Neural progenitor cell (in vitro differentiated cells): ENCODE results near the gene SPACA7. TPM values are rescaled to one million over a fixed set of nuclear protein-coding genes. Genes with fewer than 3 reads are reported as not detected.
"Not testable (repeated sequence)": the region's sequence is repeated elsewhere in the genome, so short reads cannot be mapped to it uniquely, and the experiment has no call there.

Experiments used
- DNase-seq: peaks from one replicate; pipeline ENCODE4 v3.0.0-alpha.2; 2016; ENCODE audit warnings: low spot score
- H2AFZ ChIP-seq: fragments of 200-600 bp; sonication (generic); replicated peaks from 2 replicates; pipeline ENCODE4 v1.6.1; 2016; ENCODE audit warnings: antibody characterized with exemption
- H3F3A ChIP-seq: fragments of 200-600 bp; sonication (generic); 2 replicates; pipeline ENCODE4 v1.6.1; 2016; ENCODE audit warnings: antibody characterized with exemption, low read depth
- H3K27ac ChIP-seq: fragments of 200-600 bp; sonication (generic); 2 replicates; pipeline ENCODE4 v1.5.1; 2016; ENCODE audit warnings: mild to moderate bottlenecking
- H3K27me3 ChIP-seq: fragments of 200-600 bp; sonication (generic); 2 replicates; pipeline ENCODE4 v1.6.1; 2016; ENCODE audit warnings: mild to moderate bottlenecking, moderate library complexity
- H3K36me3 ChIP-seq: fragments of 200-600 bp; sonication (generic); 2 replicates; pipeline ENCODE4 v1.5.1; 2016
- H3K4me1 ChIP-seq: fragments of 200-600 bp; sonication (generic); 2 replicates; pipeline ENCODE4 v1.6.1; 2016; ENCODE audit warnings: mixed run types
- H3K4me2 ChIP-seq: fragments of 200-600 bp; sonication (generic); 2 replicates; pipeline ENCODE4 v1.6.1; 2016
- H3K4me3 ChIP-seq: fragments of 200-600 bp; sonication (generic); 2 replicates; pipeline ENCODE4 v1.5.1; 2016
- H3K79me2 ChIP-seq: fragments of 200-600 bp; sonication (generic); 2 replicates; pipeline ENCODE4 v1.6.1; 2016; ENCODE audit warnings: low read depth
- H3K9ac ChIP-seq: fragments of 200-600 bp; sonication (generic); 2 replicates; pipeline ENCODE4 v1.6.1; 2016
- H3K9me3 ChIP-seq: fragments of 200-600 bp; sonication (generic); 2 replicates; pipeline ENCODE4 v1.5.1; 2016; ENCODE audit warnings: low read depth
- H4K20me1 ChIP-seq: fragments of 200-600 bp; sonication (generic); 2 replicates; pipeline ENCODE4 v1.6.1; 2016; ENCODE audit warnings: low read depth
- H3K27ac Mint-ChIP-seq: 3 replicates; pipeline ENCODE4 v1.8.0; 2021; ENCODE audit warnings: mixed read lengths
- H3K27me3 Mint-ChIP-seq: 2 replicates; pipeline ENCODE4 v1.8.0; 2022; ENCODE audit warnings: low read depth, mild to moderate bottlenecking, inconsistent platforms, moderate library complexity, mixed read lengths; ENCODE audit not compliant: insufficient read depth
- H3K36me3 Mint-ChIP-seq: 3 replicates; pipeline ENCODE4 v1.8.0; 2021; ENCODE audit warnings: mixed read lengths
- H3K4me1 Mint-ChIP-seq: 3 replicates; pipeline ENCODE4 v1.8.0; 2021; ENCODE audit warnings: mixed read lengths
- H3K4me3 Mint-ChIP-seq: 3 replicates; pipeline ENCODE4 v1.8.0; 2021; ENCODE audit warnings: mild to moderate bottlenecking, moderate library complexity, mixed read lengths
- H3K9me3 Mint-ChIP-seq: 3 replicates; pipeline ENCODE4 v1.8.0; 2020; ENCODE audit warnings: mixed read lengths
- CTCF ChIP-seq: fragments of 200-600 bp; sonication (generic); IDR thresholded peaks from 2 replicates; pipeline ENCODE4 v1.5.1; 2017; ENCODE audit warnings: antibody characterized with exemption, mild to moderate bottlenecking
- EZH2 ChIP-seq: fragments of 200-600 bp; sonication (generic); IDR thresholded peaks from 2 replicates; pipeline ENCODE4 v1.6.1; 2017; ENCODE audit warnings: antibody characterized with exemption, mild to moderate bottlenecking, moderate library complexity
- EZH2phosphoT487 ChIP-seq: fragments of 200-600 bp; sonication (generic); IDR thresholded peaks from 2 replicates; pipeline ENCODE4 v1.6.1; 2017; ENCODE audit warnings: antibody characterized with exemption
- total RNA-seq: library from RNA; depleted of rRNA; stranded (reverse); fragments of >200 nt; gene quantifications from 2 replicates; pipeline ENCODE4 v1.2.3, GENCODE V29; 2015; ENCODE audit warnings: low replicate concordance

SPACA7 gene
- total RNA-seq, 1 donor from 2014 or later = not detected

GRCh38 chr13:112370311-112370710 is 5.8 kb upstream of the SPACA7 start:
- no peak overlapping the region for H2AFZ ChIP-seq
- no peak overlapping the region for H3K4me2 ChIP-seq
- no peak for TF ChIP-seq EZH2phosphoT487
- H3K9me3 ChIP-seq = peaks cover 6% of the 10 kb centered on the region
- no peaks in the 10 kb centered on the region for H4K20me1 ChIP-seq
- Mint-ChIP-seq H3K4me1 (no peaks in the 10 kb centered on the region), H3K9me3 (peaks cover 22% of the 10 kb centered on the region), H3K36me3 (no peaks in the 10 kb centered on the region), H3K27me3 (peaks cover 4% of the 10 kb centered on the region), H3K27ac (no peak overlapping the region), H3K4me3 (no peak overlapping the region)
- H3K4me1 ChIP-seq = no peaks in the 10 kb centered on the region
- H3F3A ChIP-seq = no peaks in the 10 kb centered on the region
- no peak overlapping the region for H3K4me3 ChIP-seq
- no peaks in the 10 kb centered on the region for H3K27me3 ChIP-seq
- no peak for DNase-seq
- H3K79me2 ChIP-seq = no peaks in the 10 kb centered on the region
- H3K27ac ChIP-seq = no peak overlapping the region
- no peaks in the 10 kb centered on the region for H3K36me3 ChIP-seq
- H3K9ac ChIP-seq = no peak overlapping the region

- DNase-seq = no peak
- Histone ChIP-seq H4K20me1 (no peaks in the 10 kb centered on the region), H3F3A (no peaks in the 10 kb centered on the region), H3K27ac (no peak overlapping the region), H2AFZ (no peak overlapping the region), H3K4me3 (no peak overlapping the region), H3K4me2 (no peak overlapping the region), H3K9me3 (no peaks in the 10 kb centered on the region), H3K4me1 (no peaks in the 10 kb centered on the region), H3K27me3 (no peaks in the 10 kb centered on the region), H3K79me2 (no peaks in the 10 kb centered on the region), H3K36me3 (no peaks in the 10 kb centered on the region), H3K9ac (no peak overlapping the region)
- no peaks in the 10 kb centered on the region for H3K4me1 Mint-ChIP-seq
- H3K36me3 Mint-ChIP-seq = no peaks in the 10 kb centered on the region
- no peak overlapping the region for H3K27ac Mint-ChIP-seq
- peaks cover 20% of the 10 kb centered on the region for H3K9me3 Mint-ChIP-seq
- no peak overlapping the region for H3K4me3 Mint-ChIP-seq
- H3K27me3 Mint-ChIP-seq = peaks cover 6% of the 10 kb centered on the region
- TF ChIP-seq EZH2phosphoT487 (no peak), EZH2 (no peak), CTCF (no peak)
Measured at GRCh38 chr13:112374271-112374670, 1.9 kb upstream of the SPACA7 start.

- Histone ChIP-seq H4K20me1 (no peaks in the 10 kb centered on the region), H3K9me3 (peaks cover 3% of the 10 kb centered on the region), H3K36me3 (no peaks in the 10 kb centered on the region), H3K4me2 (no peak overlapping the region), H3K27ac (no peak overlapping the region), H3K27me3 (no peaks in the 10 kb centered on the region), H3K9ac (no peak overlapping the region), H3K4me1 (no peaks in the 10 kb centered on the region), H3K4me3 (no peak overlapping the region), H2AFZ (no peak overlapping the region), H3F3A (no peaks in the 10 kb centered on the region), H3K79me2 (no peaks in the 10 kb centered on the region)
- H3K36me3 Mint-ChIP-seq = no peaks in the 10 kb centered on the region
- peaks cover 16% of the 10 kb centered on the region for H3K9me3 Mint-ChIP-seq
- peaks cover 4% of the 10 kb centered on the region for H3K27me3 Mint-ChIP-seq
- no peak overlapping the region for H3K4me3 Mint-ChIP-seq
- TF ChIP-seq CTCF (no peak), EZH2phosphoT487 (no peak), EZH2 (no peak)
- H3K27ac Mint-ChIP-seq = no peak overlapping the region
- peaks cover 5% of the 10 kb centered on the region for H3K4me1 Mint-ChIP-seq
- no peak for DNase-seq
Measured at GRCh38 chr13:112391746-112392145, 15.6 kb downstream of the SPACA7 start.

GRCh38 chr13:112392719-112393118 is 16.6 kb downstream of the SPACA7 start:
- H2AFZ ChIP-seq = no peak overlapping the region
- no peaks in the 10 kb centered on the region for H3K79me2 ChIP-seq
- H3K4me1 Mint-ChIP-seq = peaks cover 5% of the 10 kb centered on the region
- H3K4me1 ChIP-seq = no peaks in the 10 kb centered on the region
- H4K20me1 ChIP-seq = no peaks in the 10 kb centered on the region
- no peaks in the 10 kb centered on the region for H3F3A ChIP-seq
- H3K27me3 ChIP-seq = no peaks in the 10 kb centered on the region
- peaks cover 11% of the 10 kb centered on the region for H3K9me3 Mint-ChIP-seq
- peak; percentile 43 for TF ChIP-seq CTCF
- TF ChIP-seq EZH2phosphoT487 = no peak
- H3K4me3 ChIP-seq = no peak overlapping the region
- H3K27ac Mint-ChIP-seq = no peak overlapping the region
- H3K4me3 Mint-ChIP-seq = no peak overlapping the region
- H3K4me2 ChIP-seq = no peak overlapping the region
- H3K36me3 ChIP-seq = no peaks in the 10 kb centered on the region
- H3K36me3 Mint-ChIP-seq = no peaks in the 10 kb centered on the region
- H3K27me3 Mint-ChIP-seq = peaks cover 7% of the 10 kb centered on the region
- H3K27ac ChIP-seq = no peak overlapping the region
- no peak overlapping the region for H3K9ac ChIP-seq
- no peaks in the 10 kb centered on the region for H3K9me3 ChIP-seq
- no peak for DNase-seq

GRCh38 chr13:112395022-112395421 is 18.9 kb downstream of the SPACA7 start:
- H3K27ac ChIP-seq, H3K4me2 ChIP-seq, H3K27me3 ChIP-seq, H3F3A ChIP-seq, H3K9me3 Mint-ChIP-seq, H3K9ac ChIP-seq, H3K4me3 Mint-ChIP-seq, H4K20me1 ChIP-seq, H2AFZ ChIP-seq, H3K4me1 ChIP-seq, H3K79me2 ChIP-seq, DNase-seq, H3K27me3 Mint-ChIP-seq, H3K4me3 ChIP-seq, H3K4me1 Mint-ChIP-seq, H3K9me3 ChIP-seq, H3K36me3 Mint-ChIP-seq, H3K27ac Mint-ChIP-seq, H3K36me3 ChIP-seq: not testable (repeated sequence)

- DNase-seq = not testable (repeated sequence)
Measured at GRCh38 chr13:112395941-112396340, 19.8 kb downstream of the SPACA7 start.

More at GRCh38 chr13:112395941-112396340, 19.8 kb downstream of the SPACA7 start:
- not testable (repeated sequence) for H3K4me3 ChIP-seq, H2AFZ ChIP-seq, H3K9me3 Mint-ChIP-seq, H3K4me3 Mint-ChIP-seq, H3K36me3 ChIP-seq, H3K4me1 ChIP-seq, H3K27me3 ChIP-seq, H3K9ac ChIP-seq, H3K9me3 ChIP-seq, H3K27me3 Mint-ChIP-seq, H3K79me2 ChIP-seq, H3F3A ChIP-seq, H4K20me1 ChIP-seq, H3K36me3 Mint-ChIP-seq, H3K4me1 Mint-ChIP-seq, H3K27ac ChIP-seq, H3K27ac Mint-ChIP-seq, H3K4me2 ChIP-seq
